Panc1 (cell line): ENCODE measurements around the gene LRBA. TPM values are rescaled to one million over a fixed set of nuclear protein-coding genes. Genes with fewer than 3 reads are reported as not detected.

ENCODE experiments used
- ATAC-seq: fragments of 200-7000 bp; cut with Tn5 transposase; 2 replicates; pipeline ENCODE4 v1.9.1; 2020; ENCODE audit warnings: mild to moderate bottlenecking, moderate library complexity
- BruUV-seq: library from RNA; stranded (reverse); fragments of 400-500 nt; replicated peaks from 2 replicates; lab custom pipeline; 2021; lab: Mats Ljungman, UMichigan
- CTCF ChIA-PET: fragments of 300-600 bp; sonication (Branson Sonifier 250); formaldehyde crosslinking; loops from one replicate; lab custom pipeline; 2022; ENCODE audit warnings: antibody characterized with exemption; lab: Charles Lee
- POLR2A ChIA-PET: fragments of 300-600 bp; sonication (Branson Sonifier 250); formaldehyde crosslinking; loops from one replicate; lab custom pipeline; 2022; ENCODE audit warnings: antibody characterized with exemption; lab: Charles Lee
- DNase-seq: peaks from one replicate; pipeline ENCODE4 v3.0.0-alpha.2; 2010; ENCODE audit warnings: low read depth, low spot score
- H3K27ac ChIP-seq: 2 replicates; pipeline ENCODE4 v1.5.1; 2011; ENCODE audit warnings: mild to moderate bottlenecking, low read length, inconsistent platforms
- H3K27me3 ChIP-seq: fragments of 200-500 bp; sonication (Bioruptor generic); 2 replicates; pipeline ENCODE4 v1.6.0; 2014; ENCODE audit warnings: low read length, inconsistent platforms; ENCODE audit not compliant: control insufficient read depth, insufficient read depth
- H3K36me3 ChIP-seq: fragments of 200-500 bp; sonication (Bioruptor generic); 2 replicates; pipeline ENCODE4 v1.5.1; 2014; ENCODE audit warnings: inconsistent platforms, mild to moderate bottlenecking, low read length, moderate library complexity; ENCODE audit not compliant: control insufficient read depth, insufficient read depth
- H3K4me1 ChIP-seq: 2 replicates; pipeline ENCODE4 v1.5.1; 2011; ENCODE audit warnings: inconsistent platforms, mild to moderate bottlenecking, low read length, moderate library complexity; ENCODE audit not compliant: control insufficient read depth, insufficient read depth
- H3K4me3 ChIP-seq, 2 experiments: 2 replicates each; pipeline ENCODE4 v1.5.1; 2011 to 2012; ENCODE audit warnings: low read depth in 2 of 2, low read length in 2 of 2, mild to moderate bottlenecking in 2 of 2, inconsistent platforms in 1 of 2, moderate library complexity in 1 of 2
- H3K9me3 ChIP-seq: fragments of 200-500 bp; sonication (Bioruptor generic); 2 replicates; pipeline ENCODE4 v1.5.1; 2014; ENCODE audit warnings: low read depth, mild to moderate bottlenecking, inconsistent platforms, low read length, moderate library complexity; ENCODE audit not compliant: control insufficient read depth, insufficient read depth
- CTCF ChIP-seq: fragments of 450-650 bp; IDR thresholded peaks from 2 replicates; pipeline ENCODE4 v1.5.1; 2017; ENCODE audit warnings: mild to moderate bottlenecking
- POLR2AphosphoS5 ChIP-seq: IDR thresholded peaks from 2 replicates; pipeline ENCODE4 v1.6.1; 2012; ENCODE audit warnings: mild to moderate bottlenecking, low read depth, low read length, moderate library complexity
- SIN3A ChIP-seq: IDR thresholded peaks from 2 replicates; pipeline ENCODE4 v1.6.1; 2012; ENCODE audit warnings: low read depth, mild to moderate bottlenecking, low read length, moderate library complexity, borderline replicate concordance; ENCODE audit not compliant: insufficient read depth
- TCF7L2 ChIP-seq: IDR thresholded peaks from 2 replicates; pipeline ENCODE4 v1.6.1; 2011; ENCODE audit warnings: mild to moderate bottlenecking, low read depth, low read length, inconsistent platforms
- in situ Hi-C: cut with HindIII; loops from 2 replicates; pipeline ENCODE4 v1.10.0; 2016; ENCODE audit warnings: low sequenced_read_pairs, low pct_unique_long_range_greater_than_20kb
- intact Hi-C: fragments of 100-400 bp; cut with micrococcal nuclease; formaldehyde crosslinking; loops from one replicate; pipeline ENCODE4 v1.10.0; 2022; ENCODE audit not compliant: unreplicated experiment
- total RNA-seq: library from RNA; stranded (reverse); gene quantifications from one replicate; pipeline ENCODE4 v1.2.1, GENCODE V29; 2021; ENCODE audit not compliant: unreplicated experiment
- TF ChIP-seq, protein P1 (sequence below), 2 experiments: IDR thresholded peaks; 2 replicates each; pipeline ENCODE4 v1.6.1; 2011 to 2012; ENCODE audit warnings: low read depth in 2 of 2, control low read depth in 1 of 2, low read length in 1 of 2, mild to moderate bottlenecking in 1 of 2, moderate library complexity in 1 of 2; ENCODE audit not compliant: insufficient read depth in 1 of 2

LRBA gene
- total RNA-seq, 1 experiment from 2014 or later, result 26.4 TPM

GRCh38 chr4:150578745-150579501, 436.2 kb downstream of the LRBA start:
- POLR2A ChIA-PET, result no interaction called here
- Histone ChIP-seq H3K9me3 (no peaks in the 10 kb centered on the region), H3K36me3 (no peaks in the 10 kb centered on the region), H3K27ac (no peak overlapping the region), H3K27me3 (no peaks in the 10 kb centered on the region), H3K4me3 (no peak overlapping the region; a peak in 1 of 4 replicates), H3K4me1 (no peaks in the 10 kb centered on the region)
- CTCF ChIA-PET, result interaction anchor here (0.5 kb wide), 1 partner anchor 206 kb away, joined by 5 read pairs; no protein-coding TSS in a partner anchor
- DNase-seq, result no peak
- no peak for ATAC-seq
- BruUV-seq, result no TSS peak
- intact Hi-C loops (no loop called here), in situ Hi-C loops (no loop called here)
- TF ChIP-seq CTCF (no peak), TCF7L2 (no peak), SIN3A (no peak), POLR2AphosphoS5 (no peak)
- TF ChIP-seq, protein P1, sequence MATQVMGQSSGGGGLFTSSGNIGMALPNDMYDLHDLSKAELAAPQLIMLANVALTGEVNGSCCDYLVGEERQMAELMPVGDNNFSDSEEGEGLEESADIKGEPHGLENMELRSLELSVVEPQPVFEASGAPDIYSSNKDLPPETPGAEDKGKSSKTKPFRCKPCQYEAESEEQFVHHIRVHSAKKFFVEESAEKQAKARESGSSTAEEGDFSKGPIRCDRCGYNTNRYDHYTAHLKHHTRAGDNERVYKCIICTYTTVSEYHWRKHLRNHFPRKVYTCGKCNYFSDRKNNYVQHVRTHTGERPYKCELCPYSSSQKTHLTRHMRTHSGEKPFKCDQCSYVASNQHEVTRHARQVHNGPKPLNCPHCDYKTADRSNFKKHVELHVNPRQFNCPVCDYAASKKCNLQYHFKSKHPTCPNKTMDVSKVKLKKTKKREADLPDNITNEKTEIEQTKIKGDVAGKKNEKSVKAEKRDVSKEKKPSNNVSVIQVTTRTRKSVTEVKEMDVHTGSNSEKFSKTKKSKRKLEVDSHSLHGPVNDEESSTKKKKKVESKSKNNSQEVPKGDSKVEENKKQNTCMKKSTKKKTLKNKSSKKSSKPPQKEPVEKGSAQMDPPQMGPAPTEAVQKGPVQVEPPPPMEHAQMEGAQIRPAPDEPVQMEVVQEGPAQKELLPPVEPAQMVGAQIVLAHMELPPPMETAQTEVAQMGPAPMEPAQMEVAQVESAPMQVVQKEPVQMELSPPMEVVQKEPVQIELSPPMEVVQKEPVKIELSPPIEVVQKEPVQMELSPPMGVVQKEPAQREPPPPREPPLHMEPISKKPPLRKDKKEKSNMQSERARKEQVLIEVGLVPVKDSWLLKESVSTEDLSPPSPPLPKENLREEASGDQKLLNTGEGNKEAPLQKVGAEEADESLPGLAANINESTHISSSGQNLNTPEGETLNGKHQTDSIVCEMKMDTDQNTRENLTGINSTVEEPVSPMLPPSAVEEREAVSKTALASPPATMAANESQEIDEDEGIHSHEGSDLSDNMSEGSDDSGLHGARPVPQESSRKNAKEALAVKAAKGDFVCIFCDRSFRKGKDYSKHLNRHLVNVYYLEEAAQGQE (IDR thresholded peaks at IDR 0.05; ENCODE audit: insufficient read depth in 1 of 2, low read depth in 2 of 2, low read length in 1 of 2), result no peak

GRCh38 chr4:150577796-150578195, 437.3 kb downstream of the LRBA start:
- in situ Hi-C loops, result no loop called here

More at GRCh38 chr4:150577796-150578195, 437.3 kb downstream of the LRBA start:
- no peaks in the 10 kb centered on the region for H3K9me3 ChIP-seq
- H3K36me3 ChIP-seq, result no peaks in the 10 kb centered on the region
- H3K4me3 ChIP-seq, result no peak overlapping the region
- no TSS peak for BruUV-seq
- no peaks in the 10 kb centered on the region for H3K27me3 ChIP-seq
- no peaks in the 10 kb centered on the region for H3K4me1 ChIP-seq
- TF ChIP-seq POLR2AphosphoS5 (no peak), CTCF (no peak), TCF7L2 (no peak), SIN3A (no peak)
- TF ChIP-seq, protein P1 (IDR thresholded peaks at IDR 0.05; ENCODE audit: insufficient read depth in 1 of 2, low read depth in 2 of 2, low read length in 1 of 2), result no peak
- intact Hi-C loops, result no loop called here
- no peak overlapping the region for H3K27ac ChIP-seq
- ChIA-PET CTCF (no interaction called here), POLR2A (no interaction called here)
- no peak for DNase-seq
- no peak for ATAC-seq
